Measurements from ENCODE around the gene NDUFA13.

Gene NDUFA13

GRCh38 chr19:19489804-19490204 is 26.2 kb upstream of the NDUFA13 start:
- no peak for DNase-seq

DNA sequence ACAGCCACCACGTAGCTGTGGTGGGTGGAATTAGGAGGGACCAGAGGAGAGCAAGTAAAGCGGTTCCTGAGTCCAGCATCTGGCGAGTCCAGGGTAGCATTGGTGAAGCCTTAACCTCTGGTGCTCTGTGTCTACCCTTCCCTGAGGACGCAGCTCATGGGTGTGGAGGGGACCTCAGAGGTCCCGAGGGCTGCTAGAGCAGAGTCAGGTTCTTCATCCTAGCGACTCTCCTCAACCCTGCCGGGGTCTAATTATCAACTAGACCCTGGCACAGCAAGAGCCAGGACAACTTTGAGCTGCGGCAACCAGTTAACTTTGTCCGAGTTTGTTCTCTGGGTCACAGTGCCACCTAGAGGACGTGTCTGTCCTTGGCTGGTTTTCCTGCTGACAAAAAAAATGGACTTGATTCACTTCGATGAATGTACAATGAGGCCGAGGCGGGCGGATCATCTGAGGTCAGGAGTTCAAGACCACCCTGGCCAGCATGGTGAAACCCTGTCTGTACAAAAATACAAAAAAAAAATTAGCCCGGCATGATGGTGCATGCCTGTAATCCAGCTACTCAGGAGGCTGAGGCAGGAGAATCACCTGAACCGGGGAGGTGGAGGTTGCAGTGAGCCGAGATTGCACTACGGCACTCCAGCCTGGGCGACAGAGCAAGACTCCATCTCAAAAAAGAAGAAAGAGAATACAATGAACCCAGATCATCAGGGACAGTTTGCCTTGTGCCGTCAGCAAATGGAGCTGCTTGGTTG is 25.6 kb upstream of the NDUFA13 start:
- peak; percentile 77 for DNase-seq

- no peak for DNase-seq
Measured at GRCh38 chr19:19491321-19492025, 24.6 kb upstream of the NDUFA13 start.

DNA sequence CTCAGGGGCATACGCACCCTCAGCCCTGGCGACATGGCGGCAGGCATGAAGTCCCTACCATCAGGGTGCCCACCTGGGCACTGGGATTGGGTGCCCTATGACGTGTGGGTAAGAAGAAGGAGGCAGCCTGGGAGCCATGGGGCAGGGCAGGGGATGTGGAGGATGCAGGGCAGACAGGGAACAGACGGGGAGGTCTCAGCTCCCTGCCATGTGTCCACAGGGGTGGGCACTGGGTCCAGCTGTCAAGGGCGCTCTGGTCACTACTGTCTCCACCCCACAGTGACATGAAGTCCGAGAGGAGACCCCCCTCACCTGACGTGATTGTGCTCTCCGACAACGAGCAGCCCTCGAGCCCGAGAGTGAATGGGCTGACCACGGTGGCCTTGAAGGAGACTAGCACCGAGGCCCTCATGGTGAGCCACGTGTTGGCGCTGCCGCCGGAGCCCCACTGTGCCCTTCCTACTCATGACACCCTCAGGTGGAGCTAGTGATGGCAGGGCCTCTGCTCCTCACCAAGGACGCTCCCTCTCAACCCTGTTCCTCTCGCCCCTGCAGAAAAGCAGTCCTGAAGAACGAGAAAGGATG is 23.9 kb upstream of the NDUFA13 start:
- DNase-seq, result no peak

GRCh38 chr19:19493841-19494546 is 22.0 kb upstream of the NDUFA13 start:
- no peak for DNase-seq

DNA sequence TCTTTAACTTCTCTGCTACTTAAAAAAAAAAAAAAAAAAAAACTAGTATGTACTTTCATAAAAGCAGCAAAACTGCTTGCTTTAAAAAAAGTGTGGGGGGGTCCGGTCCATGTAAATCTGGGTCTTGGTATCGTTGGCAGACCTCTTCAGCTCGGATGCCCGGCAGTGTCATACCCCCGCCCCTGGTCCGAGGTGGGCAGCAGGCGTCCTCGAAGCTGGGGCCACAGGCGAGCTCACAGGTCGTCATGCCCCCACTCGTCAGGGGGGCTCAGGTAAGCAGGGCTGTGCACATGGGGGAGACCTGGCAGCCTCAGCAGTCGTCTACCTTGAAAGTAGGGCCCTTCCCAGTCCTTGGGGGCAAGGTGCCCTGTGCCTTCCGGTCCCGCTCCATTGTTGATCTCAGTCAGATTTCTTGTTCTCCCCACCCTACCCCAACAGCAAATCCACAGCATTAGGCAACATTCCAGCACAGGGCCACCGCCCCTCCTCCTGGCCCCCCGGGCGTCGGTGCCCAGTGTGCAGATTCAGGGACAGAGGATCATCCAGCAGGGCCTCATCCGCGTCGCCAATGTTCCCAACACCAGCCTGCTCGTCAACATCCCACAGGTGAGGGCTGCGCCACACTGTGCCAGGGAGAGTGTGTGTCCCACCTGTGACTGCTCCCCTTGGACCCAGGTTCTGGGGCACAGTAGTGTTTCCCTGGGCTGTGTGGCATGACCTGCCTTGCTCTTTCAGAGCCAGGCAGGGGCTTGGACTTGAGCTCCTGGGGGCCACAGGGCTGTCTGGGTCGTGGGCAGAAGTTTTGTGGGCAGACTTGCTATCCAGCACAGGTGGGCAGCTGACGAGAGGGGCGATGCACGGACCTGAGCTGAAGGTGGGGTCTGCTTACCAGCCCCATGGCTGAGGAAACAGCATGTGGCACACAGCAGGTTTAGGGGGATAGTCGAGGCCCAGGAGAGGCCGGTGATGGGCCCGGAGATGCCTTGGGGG is 20.1 kb upstream of the NDUFA13 start:
- no peak for DNase-seq

- DNase-seq, result no peak
Measured at GRCh38 chr19:19498255-19498991, 17.6 kb upstream of the NDUFA13 start.

- no peak for DNase-seq
Measured at GRCh38 chr19:19499272-19499995, 16.6 kb upstream of the NDUFA13 start.

DNA sequence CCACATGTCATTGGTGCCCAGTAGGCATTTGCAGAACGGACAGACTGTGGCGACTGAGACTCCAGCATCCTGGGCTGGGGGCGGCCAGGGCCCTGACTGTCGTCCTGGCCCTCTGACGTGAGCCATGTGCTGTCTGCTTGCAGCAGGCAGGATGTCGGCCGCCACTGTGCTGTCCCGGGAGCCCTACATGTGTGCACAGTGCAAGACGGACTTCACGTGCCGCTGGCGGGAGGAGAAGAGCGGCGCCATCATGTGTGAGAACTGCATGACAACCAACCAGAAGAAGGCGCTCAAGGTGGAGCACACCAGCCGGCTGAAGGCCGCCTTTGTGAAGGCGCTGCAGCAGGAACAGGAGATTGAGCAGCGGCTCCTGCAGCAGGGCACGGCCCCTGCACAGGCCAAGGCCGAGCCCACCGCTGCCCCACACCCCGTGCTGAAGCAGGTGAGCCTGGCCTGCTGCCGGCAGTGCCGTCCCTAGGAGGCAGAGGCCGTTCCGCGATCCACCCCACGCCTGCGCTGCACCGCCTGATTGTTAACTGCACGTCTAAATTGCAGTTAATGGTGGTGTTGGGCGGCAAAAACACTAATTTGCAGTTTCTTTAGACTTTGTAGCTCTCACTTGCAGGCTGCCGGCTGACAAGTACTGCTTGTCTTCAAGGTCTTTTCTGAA is 14.9 kb upstream of the NDUFA13 start:
- DNase-seq, result no peak

DNA sequence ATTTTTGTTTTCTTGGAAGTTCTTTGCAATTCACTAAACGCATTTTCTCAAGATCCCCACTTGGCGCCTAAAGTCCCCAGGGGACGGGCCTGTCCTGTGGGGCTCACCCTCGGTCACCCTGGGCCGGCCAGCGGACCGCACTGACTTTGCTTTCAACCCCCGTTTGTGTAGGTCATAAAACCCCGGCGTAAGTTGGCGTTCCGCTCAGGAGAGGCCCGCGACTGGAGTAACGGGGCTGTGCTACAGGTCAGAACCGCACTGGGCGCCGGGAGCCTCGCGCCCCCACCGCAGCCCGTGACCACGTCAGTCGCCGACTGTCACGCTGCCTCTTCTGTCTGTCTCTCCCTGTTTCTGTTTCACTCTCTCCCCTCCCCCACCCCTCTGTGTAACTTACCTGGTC is 14.2 kb upstream of the NDUFA13 start:
- no peak for DNase-seq

DNA sequence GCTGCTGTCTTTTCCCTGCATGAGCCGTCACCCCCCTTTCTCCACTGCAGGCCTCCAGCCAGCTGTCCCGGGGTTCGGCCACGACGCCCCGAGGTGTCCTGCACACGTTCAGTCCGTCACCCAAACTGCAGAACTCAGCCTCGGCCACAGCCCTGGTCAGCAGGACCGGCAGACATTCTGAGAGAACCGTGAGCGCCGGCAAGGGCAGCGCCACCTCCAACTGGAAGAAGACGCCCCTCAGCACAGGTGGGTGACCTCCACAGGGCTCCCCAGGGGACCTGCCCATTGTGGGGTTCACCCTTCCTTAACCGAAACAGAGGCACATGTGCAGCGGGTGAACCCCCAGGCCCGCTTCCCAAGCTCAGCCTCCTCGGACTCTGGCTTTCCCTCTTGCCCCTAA is 13.7 kb upstream of the NDUFA13 start:
- DNase-seq, result no peak

DNA sequence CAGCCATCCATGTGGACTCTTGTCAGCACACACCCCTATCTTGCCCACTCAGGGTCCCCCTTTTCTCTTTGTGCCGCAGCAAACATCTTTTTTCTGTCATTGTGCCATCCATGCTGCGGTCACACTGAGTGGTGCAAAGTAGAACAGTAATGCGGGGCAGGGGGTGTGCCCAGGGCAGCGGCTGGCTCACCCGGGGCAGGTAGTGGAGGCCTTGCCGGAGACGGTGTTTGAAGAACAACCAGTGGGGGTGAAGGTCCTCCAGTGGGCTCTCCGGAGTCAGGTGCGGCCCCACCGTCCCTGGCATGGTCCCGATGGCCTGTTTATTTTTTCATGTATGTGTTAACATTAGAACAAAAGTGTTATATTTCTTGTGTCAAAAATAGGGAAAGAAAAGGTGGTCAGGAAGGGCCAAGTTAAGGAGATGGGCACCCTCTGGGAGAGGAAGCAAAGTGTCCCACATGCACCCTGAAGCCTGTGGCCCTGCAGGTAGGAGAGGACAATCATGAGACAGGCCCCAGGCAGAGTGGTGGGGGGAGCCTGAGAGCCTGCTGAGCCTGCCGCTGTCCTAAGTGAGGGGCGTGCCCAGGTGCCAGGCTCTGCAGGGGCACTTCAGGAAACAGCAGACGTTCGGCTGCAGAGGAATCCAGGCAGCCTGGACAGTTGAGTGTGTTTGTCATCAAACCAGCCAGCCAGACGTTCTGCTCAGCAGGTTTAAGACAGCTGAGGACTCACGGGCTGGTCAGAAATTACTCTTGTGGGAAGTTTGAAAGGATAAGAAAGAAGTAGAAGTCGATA is 13.0 kb upstream of the NDUFA13 start:
- no peak for DNase-seq

DNA sequence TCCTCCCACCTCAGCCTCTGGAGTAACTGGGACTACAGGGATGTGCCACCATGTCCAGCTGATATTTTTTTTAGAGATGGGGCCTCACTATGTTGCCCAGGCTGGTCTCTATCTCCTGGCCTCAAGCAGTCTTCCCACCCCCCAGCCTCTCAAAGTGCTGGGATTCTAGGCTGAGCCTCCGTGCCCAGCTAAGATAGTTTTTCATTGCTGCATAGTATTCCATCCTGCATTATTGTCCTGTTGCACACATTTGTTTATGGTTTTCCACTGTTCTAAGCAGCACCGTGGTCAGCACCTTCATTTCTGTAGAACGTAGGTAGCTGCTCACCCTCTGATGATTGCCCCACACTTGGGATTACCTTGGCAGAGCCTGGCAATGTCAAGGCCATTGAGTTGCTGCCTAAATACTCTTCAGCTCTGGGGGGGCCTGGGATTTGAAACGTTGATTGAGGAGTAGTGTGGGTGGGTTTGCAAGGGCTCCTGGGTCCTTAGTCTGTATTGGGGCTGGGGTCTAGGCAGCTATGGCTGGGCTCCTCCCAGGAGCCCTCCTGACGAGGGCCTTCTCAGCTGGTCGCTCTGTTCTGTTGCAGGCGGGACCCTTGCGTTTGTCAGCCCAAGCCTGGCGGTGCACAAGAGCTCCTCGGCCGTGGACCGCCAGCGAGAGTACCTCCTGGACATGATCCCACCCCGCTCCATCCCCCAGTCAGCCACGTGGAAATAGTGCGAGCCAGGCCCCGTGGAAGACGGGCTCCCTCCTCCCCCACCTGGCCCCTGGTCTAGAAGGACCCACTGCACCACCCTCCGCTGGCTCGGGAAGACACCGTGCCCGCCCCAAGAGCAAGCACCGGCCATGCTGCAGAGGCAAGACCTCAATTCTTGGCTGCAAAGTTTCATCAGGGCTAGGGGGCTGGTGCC is 11.0 kb upstream of the NDUFA13 start:
- no peak for DNase-seq

- DNase-seq, result no peak
Measured at GRCh38 chr19:19505669-19506326, 10.2 kb upstream of the NDUFA13 start.

DNA sequence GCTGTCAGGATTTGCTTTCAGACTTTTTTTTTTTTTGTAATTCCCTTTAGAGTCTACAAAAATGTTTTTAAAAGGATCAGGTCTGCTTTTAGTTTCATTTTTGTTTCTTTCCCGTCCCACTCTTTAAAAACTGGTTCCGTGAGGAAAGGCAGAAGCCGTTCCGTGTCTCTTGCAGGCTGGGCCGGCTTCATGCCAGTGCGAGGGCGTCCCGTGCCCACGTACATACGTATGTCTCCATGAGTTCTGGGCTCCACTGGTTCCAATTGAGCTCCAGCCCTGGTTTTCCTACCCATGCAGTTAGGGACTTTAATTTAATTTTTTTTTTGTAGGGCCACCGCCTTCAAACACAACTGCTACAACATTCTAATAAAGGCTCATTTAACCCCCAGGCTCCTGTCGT is 9.4 kb upstream of the NDUFA13 start:
- DNase-seq, result no peak

DNA sequence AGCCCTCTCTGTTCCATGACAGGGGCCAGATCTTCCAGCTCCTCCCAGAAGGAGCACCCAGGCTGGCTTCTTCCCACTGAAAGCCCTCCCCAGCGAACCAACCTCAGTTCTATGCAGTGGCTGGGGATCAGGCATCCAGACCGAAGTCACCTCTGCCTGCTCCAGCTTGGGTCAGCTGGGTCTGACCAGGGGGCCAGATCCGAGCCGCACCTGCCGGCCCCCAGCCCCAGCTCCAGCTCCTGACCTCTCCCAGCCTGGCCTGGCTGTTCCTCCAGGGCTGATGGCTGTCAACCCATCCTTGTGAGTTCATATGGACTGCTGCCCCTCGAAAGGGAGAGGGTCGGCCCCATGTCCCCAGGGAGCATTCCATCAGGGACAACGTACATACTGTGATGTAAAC is 8.7 kb upstream of the NDUFA13 start:
- DNase-seq, result no peak

DNA sequence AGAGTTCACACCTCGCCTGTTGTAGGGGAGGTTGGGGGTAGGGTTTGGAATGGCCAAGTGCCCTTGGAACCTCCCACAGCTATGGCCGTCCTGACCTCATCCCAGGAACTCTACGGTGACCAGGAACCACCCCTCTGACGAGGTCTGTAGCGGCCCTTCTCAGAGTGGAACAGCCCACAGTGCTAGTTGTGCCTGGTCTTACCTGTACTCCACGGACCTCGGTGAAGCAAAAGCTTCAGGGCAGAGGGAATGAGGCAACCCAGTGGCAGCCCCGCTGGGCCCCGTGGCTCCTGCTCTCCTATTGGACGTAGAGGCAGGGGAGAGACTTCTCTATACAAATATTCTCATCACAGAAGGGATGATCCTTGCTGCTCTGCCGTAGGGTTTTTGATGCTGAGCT is 7.8 kb upstream of the NDUFA13 start:
- no peak for DNase-seq

- DNase-seq, result no peak
Measured at GRCh38 chr19:19510432-19510831, 5.6 kb upstream of the NDUFA13 start.
